AG09319 (cell line): ENCODE data around the gene C10orf88.

Source experiments
- DNase-seq: peaks from one replicate; pipeline ENCODE4 v3.0.0-alpha.2; 2010; ENCODE audit warnings: low read depth; ENCODE audit errors: extremely low read depth
- TF ChIP-seq, protein P1 (sequence below): IDR thresholded peaks from 2 replicates; pipeline ENCODE4 v1.5.1; 2011; ENCODE audit warnings: low read depth, mild to moderate bottlenecking, inconsistent platforms, low read length, moderate library complexity

The C10orf88 gene

DNA sequence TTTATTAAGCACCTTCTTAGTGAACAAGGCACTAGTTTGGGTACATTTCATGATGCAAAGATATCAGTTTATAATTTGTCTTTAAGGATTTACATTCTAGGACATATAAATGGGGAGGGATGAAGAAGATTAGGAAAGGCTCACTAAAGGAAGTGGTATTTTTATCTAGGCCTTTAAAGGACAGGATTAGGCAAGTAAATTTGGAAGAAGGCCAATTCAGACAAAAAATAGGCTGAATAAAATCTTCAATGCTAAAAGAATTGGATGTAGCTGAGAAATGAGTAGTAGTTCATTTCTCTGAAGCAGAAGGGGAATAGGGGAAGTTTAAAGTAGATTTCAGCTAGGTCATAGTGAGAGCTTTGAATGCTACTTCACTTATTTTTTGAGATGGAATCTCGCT, 69.9 kb downstream of the C10orf88 start:
- TF ChIP-seq, protein P1, sequence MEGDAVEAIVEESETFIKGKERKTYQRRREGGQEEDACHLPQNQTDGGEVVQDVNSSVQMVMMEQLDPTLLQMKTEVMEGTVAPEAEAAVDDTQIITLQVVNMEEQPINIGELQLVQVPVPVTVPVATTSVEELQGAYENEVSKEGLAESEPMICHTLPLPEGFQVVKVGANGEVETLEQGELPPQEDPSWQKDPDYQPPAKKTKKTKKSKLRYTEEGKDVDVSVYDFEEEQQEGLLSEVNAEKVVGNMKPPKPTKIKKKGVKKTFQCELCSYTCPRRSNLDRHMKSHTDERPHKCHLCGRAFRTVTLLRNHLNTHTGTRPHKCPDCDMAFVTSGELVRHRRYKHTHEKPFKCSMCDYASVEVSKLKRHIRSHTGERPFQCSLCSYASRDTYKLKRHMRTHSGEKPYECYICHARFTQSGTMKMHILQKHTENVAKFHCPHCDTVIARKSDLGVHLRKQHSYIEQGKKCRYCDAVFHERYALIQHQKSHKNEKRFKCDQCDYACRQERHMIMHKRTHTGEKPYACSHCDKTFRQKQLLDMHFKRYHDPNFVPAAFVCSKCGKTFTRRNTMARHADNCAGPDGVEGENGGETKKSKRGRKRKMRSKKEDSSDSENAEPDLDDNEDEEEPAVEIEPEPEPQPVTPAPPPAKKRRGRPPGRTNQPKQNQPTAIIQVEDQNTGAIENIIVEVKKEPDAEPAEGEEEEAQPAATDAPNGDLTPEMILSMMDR = no peak

DNA sequence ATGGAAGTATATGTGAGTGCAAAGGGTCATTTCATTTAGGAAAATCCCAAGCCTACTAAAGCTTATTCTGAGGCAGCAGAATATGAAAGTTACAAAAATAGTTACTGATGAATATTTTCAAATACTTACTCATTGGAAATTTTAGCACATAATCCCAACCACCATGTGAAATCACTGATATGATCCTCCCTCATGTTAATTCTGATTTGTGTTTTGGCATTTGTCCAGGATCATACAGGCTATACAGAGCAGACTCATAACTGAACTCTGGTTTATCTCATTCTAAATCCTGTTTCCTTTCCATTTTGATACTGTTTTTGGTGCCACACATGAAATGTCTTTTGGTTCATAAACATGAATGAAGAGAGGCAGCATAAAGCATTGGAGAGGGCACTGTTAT, 71.3 kb downstream of the C10orf88 start:
- TF ChIP-seq, protein P1 = no peak
- no peak for DNase-seq

More for the DNA sequence above, 69.9 kb downstream of the C10orf88 start:
- DNase-seq = no peak
